GM12874 (cell line): ENCODE measurements around the gene ARHGDIB.

ENCODE experiments used
- CTCF ChIP-seq: IDR thresholded peaks from 2 replicates; pipeline ENCODE4 v1.5.1; 2011; ENCODE audit warnings: low read depth, mild to moderate bottlenecking, control low read depth, low read length, moderate library complexity; ENCODE audit not compliant: insufficient read depth

The ARHGDIB gene

GRCh38 chr12:14993117-14993516 lies 31.7 kb upstream of the ARHGDIB start:
- TF ChIP-seq CTCF = no peak

- no peak for TF ChIP-seq CTCF
Measured at GRCh38 chr12:14992673-14993072, 31.3 kb upstream of the ARHGDIB start.

GRCh38 chr12:14991069-14991468 lies 29.7 kb upstream of the ARHGDIB start:
- no peak for TF ChIP-seq CTCF

GRCh38 chr12:14989790-14990189 lies 28.4 kb upstream of the ARHGDIB start:
- TF ChIP-seq CTCF = no peak

GRCh38 chr12:14988035-14988434 lies 26.6 kb upstream of the ARHGDIB start:
- no peak for TF ChIP-seq CTCF

GRCh38 chr12:14986449-14986848 lies 25.0 kb upstream of the ARHGDIB start:
- TF ChIP-seq CTCF = no peak

GRCh38 chr12:14984766-14985285 lies 23.4 kb upstream of the ARHGDIB start:
- TF ChIP-seq CTCF = no peak

- no peak for TF ChIP-seq CTCF
Measured at GRCh38 chr12:14984036-14984435, 22.6 kb upstream of the ARHGDIB start.
